HG02763 (cell line): ENCODE results near the gene ENKUR.

ENCODE experiments used
- ATAC-seq: cut with Tn5 transposase; IDR thresholded peaks from one replicate; pipeline ENCODE4 v1.9.1; 2021; ENCODE audit warnings: mild to moderate bottlenecking, moderate library complexity; ENCODE audit not compliant: unreplicated experiment

Gene ENKUR

GRCh38 chr10:24951201-24952142, 64.5 kb downstream of the ENKUR start:
- no peak for ATAC-seq

- ATAC-seq, result no peak
Observed at GRCh38 chr10:24950439-24950838, 65.5 kb downstream of the ENKUR start.

- ATAC-seq, result no peak
Observed at GRCh38 chr10:24949616-24950015, 66.3 kb downstream of the ENKUR start.

- no peak for ATAC-seq
Observed at GRCh38 chr10:24947304-24948097, 68.5 kb downstream of the ENKUR start.

GRCh38 chr10:24944512-24945255, 71.3 kb downstream of the ENKUR start:
- ATAC-seq, result no peak

- ATAC-seq, result no peak
Observed at GRCh38 chr10:24938525-24938924, 77.4 kb downstream of the ENKUR start.

- no peak for ATAC-seq
Observed at GRCh38 chr10:24938076-24938475, 77.9 kb downstream of the ENKUR start.

- no peak for ATAC-seq
Observed at GRCh38 chr10:24935504-24936292, 80.3 kb downstream of the ENKUR start.
